GM10847 (cell line): ENCODE data around the gene SLC2A9.

Source experiments
- POLR2A ChIP-seq: IDR thresholded peaks from 2 replicates; pipeline ENCODE4 v1.6.1; 2011; ENCODE audit not compliant: insufficient read length; ENCODE audit errors: extremely low read depth

SLC2A9 gene

GRCh38 chr4:10051517-10052135 is 30.3 kb upstream of the SLC2A9 start:
- TF ChIP-seq POLR2A, result no peak

GRCh38 chr4:10050721-10051120 is 29.4 kb upstream of the SLC2A9 start:
- TF ChIP-seq POLR2A, result no peak

GRCh38 chr4:10050261-10050661 is 29.0 kb upstream of the SLC2A9 start:
- no peak for TF ChIP-seq POLR2A

GRCh38 chr4:10048941-10049697 is 27.8 kb upstream of the SLC2A9 start:
- TF ChIP-seq POLR2A, result no peak

GRCh38 chr4:10047967-10048366 is 26.7 kb upstream of the SLC2A9 start:
- no peak for TF ChIP-seq POLR2A

- no peak for TF ChIP-seq POLR2A
Observed at GRCh38 chr4:10046471-10046870, 25.2 kb upstream of the SLC2A9 start.

- no peak for TF ChIP-seq POLR2A
Observed at GRCh38 chr4:10045481-10045880, 24.2 kb upstream of the SLC2A9 start.

GRCh38 chr4:10041036-10041435 is 19.7 kb upstream of the SLC2A9 start:
- no peak for TF ChIP-seq POLR2A

GRCh38 chr4:10040049-10040892 is 19.0 kb upstream of the SLC2A9 start:
- TF ChIP-seq POLR2A, result no peak

- TF ChIP-seq POLR2A, result no peak
Observed at GRCh38 chr4:10036807-10037342, 15.6 kb upstream of the SLC2A9 start.

- no peak for TF ChIP-seq POLR2A
Observed at GRCh38 chr4:10035130-10035529, 13.8 kb upstream of the SLC2A9 start.

- no peak for TF ChIP-seq POLR2A
Observed at GRCh38 chr4:10034612-10035104, 13.4 kb upstream of the SLC2A9 start.

- no peak for TF ChIP-seq POLR2A
Observed at GRCh38 chr4:10034136-10034535, 12.8 kb upstream of the SLC2A9 start.

- TF ChIP-seq POLR2A, result no peak
Observed at GRCh38 chr4:10033191-10033881, 12.0 kb upstream of the SLC2A9 start.

GRCh38 chr4:10032625-10033024 is 11.3 kb upstream of the SLC2A9 start:
- TF ChIP-seq POLR2A, result no peak
